H1 (cell line): ENCODE results near the gene DCHS1. TPM values are rescaled to one million over a fixed set of nuclear protein-coding genes. Genes with fewer than 3 reads are reported as not detected.

ENCODE experiments used
- CTCF ChIA-PET: fragments of 300-600 bp; sonication (Branson Sonifier 250); formaldehyde crosslinking; loops from one replicate; lab custom pipeline; 2021; ENCODE audit not compliant: partially characterized antibody; lab: Charles Lee
- POLR2A ChIA-PET: fragments of 300-600 bp; sonication (Branson Sonifier 250); formaldehyde crosslinking; loops from one replicate; lab custom pipeline; 2021; ENCODE audit warnings: inconsistent platforms; ENCODE audit not compliant: partially characterized antibody; lab: Charles Lee
- DNase-seq, 2 experiments: peaks; one replicate each; pipeline versions ENCODE4 v3.0.0 to v3.0.0-alpha.2; 2010 to 2022; ENCODE audit warnings: low spot score in 2 of 2, low read depth in 1 of 2, mixed read lengths in 1 of 2
- FAIRE-seq: peaks from 2 replicates; lab custom pipeline; 2011; peaks lifted over from hg19 to GRCh38; lab: Jason Lieb, UNC
- H2AFZ ChIP-seq: 2 replicates; pipeline ENCODE4 v1.8.1; 2012; ENCODE audit warnings: low read length, inconsistent platforms
- H2AK5ac ChIP-seq: 2 replicates; pipeline ENCODE4 v1.6.1; 2013; ENCODE audit warnings: low read depth, low read length
- H2BK120ac ChIP-seq: replicated peaks from 2 replicates; pipeline ENCODE3; 2013; ENCODE audit warnings: low read depth, low read length, inconsistent platforms
- H2BK12ac ChIP-seq: 2 replicates; pipeline ENCODE4 v1.6.1; 2013; ENCODE audit warnings: low read depth, low read length
- H2BK15ac ChIP-seq: 2 replicates; pipeline ENCODE4 v1.6.1; 2013; ENCODE audit warnings: low read length
- H2BK20ac ChIP-seq: 2 replicates; pipeline ENCODE4 v1.6.1; 2013; ENCODE audit warnings: low read length
- H2BK5ac ChIP-seq: 2 replicates; pipeline ENCODE4 v1.6.1; 2013; ENCODE audit warnings: low read depth, low read length
- H3K14ac ChIP-seq: 2 replicates; pipeline ENCODE4 v1.6.1; 2013; ENCODE audit warnings: inconsistent platforms; ENCODE audit not compliant: insufficient read length
- H3K18ac ChIP-seq: 2 replicates; pipeline ENCODE4 v1.6.1; 2013; ENCODE audit warnings: low read length; ENCODE audit errors: extremely low read depth
- H3K23ac ChIP-seq: 2 replicates; pipeline ENCODE4 v1.6.1; 2013; ENCODE audit warnings: inconsistent platforms; ENCODE audit not compliant: insufficient read length
- H3K23me2 ChIP-seq: 2 replicates; pipeline ENCODE4 v1.6.1; 2013; ENCODE audit warnings: low read depth, low read length
- H3K27ac ChIP-seq: 2 replicates; pipeline ENCODE4 v1.6.1; 2011; ENCODE audit warnings: low read depth, low read length, inconsistent platforms
- H3K27me3 ChIP-seq, 4 experiments: replicated peaks in 1 of 4; 1 replicate in 1 of 4; 2 replicates in 3 of 4; pipeline versions ENCODE4 v1.6.1 to v1.8.1; 2011 to 2013; ENCODE audit warnings: low read length in 3 of 4, mild to moderate bottlenecking in 3 of 4, inconsistent platforms in 2 of 4, mixed read lengths in 2 of 4, moderate library complexity in 1 of 4; ENCODE audit not compliant: control insufficient read depth in 3 of 4, insufficient read depth in 3 of 4; ENCODE audit errors: extremely low read depth in 1 of 4
- H3K36me3 ChIP-seq, 4 experiments: 2 replicates each; pipeline versions ENCODE4 v1.6.1 to v1.8.1; 2011 to 2013; ENCODE audit warnings: mild to moderate bottlenecking in 4 of 4, low read length in 3 of 4, moderate library complexity in 2 of 4, control low read depth in 1 of 4, inconsistent platforms in 1 of 4; ENCODE audit not compliant: insufficient read depth in 4 of 4, control insufficient read depth in 2 of 4
- H3K4ac ChIP-seq: replicated peaks from 2 replicates; pipeline ENCODE3; 2013; ENCODE audit warnings: low read length, low read depth, mixed read lengths, inconsistent platforms; ENCODE audit not compliant: insufficient read length
- H3K4me1 ChIP-seq, 4 experiments: replicated peaks in 1 of 4; 1 replicate in 1 of 4; 2 replicates in 3 of 4; pipeline versions ENCODE4 v1.6.1 to v1.8.1; 2011 to 2013; ENCODE audit warnings: low read length in 3 of 4, inconsistent platforms in 2 of 4, mixed read lengths in 1 of 4; ENCODE audit not compliant: insufficient read depth in 4 of 4, control insufficient read depth in 3 of 4
- H3K4me2 ChIP-seq, 2 experiments: 2 replicates each; pipeline versions ENCODE4 v1.6.1 to v1.8.1; 2011 to 2013; ENCODE audit warnings: low read depth in 2 of 2, low read length in 2 of 2, control low read depth in 1 of 2, inconsistent platforms in 1 of 2, mild to moderate bottlenecking in 1 of 2; ENCODE audit not compliant: insufficient read depth in 1 of 2
- H3K4me3 ChIP-seq, 4 experiments: fragments of 200-600, 300-600 bp in 1 of 4; sonication (generic), shearing (Covaris generic), sonication (Bioruptor Twin) in 1 of 4; 2 replicates each; pipeline versions ENCODE4 v1.5.1 to v1.8.1; 2011 to 2016; ENCODE audit warnings: low read length in 4 of 4, low read depth in 3 of 4, control low read depth in 2 of 4, inconsistent platforms in 2 of 4, mild to moderate bottlenecking in 2 of 4, mixed read lengths in 1 of 4, moderate library complexity in 1 of 4; ENCODE audit not compliant: insufficient read depth in 2 of 4; ENCODE audit errors: extremely low read depth in 1 of 4
- H3K56ac ChIP-seq: replicated peaks from 2 replicates; pipeline ENCODE3; 2013; ENCODE audit warnings: low read depth, mild to moderate bottlenecking, mixed read lengths, low read length, inconsistent platforms; ENCODE audit not compliant: insufficient read length
- H3K79me1 ChIP-seq: 2 replicates; pipeline ENCODE4 v1.6.1; 2013; ENCODE audit warnings: low read depth, low read length, control low read depth
- H3K79me2 ChIP-seq, 2 experiments: 2 replicates each; pipeline versions ENCODE4 v1.6.1 to v1.8.1; 2012 to 2013; ENCODE audit warnings: low read length in 2 of 2, mild to moderate bottlenecking in 2 of 2, inconsistent platforms in 1 of 2; ENCODE audit not compliant: insufficient read depth in 2 of 2, control insufficient read depth in 1 of 2
- H3K9ac ChIP-seq, 4 experiments: replicated peaks in 1 of 4; 1 replicate in 1 of 4; 2 replicates in 3 of 4; pipeline versions ENCODE4 v1.6.1 to v1.8.1; 2011 to 2013; ENCODE audit warnings: low read depth in 3 of 4, low read length in 3 of 4, control low read depth in 2 of 4, mild to moderate bottlenecking in 2 of 4, moderate library complexity in 2 of 4, inconsistent platforms in 1 of 4; ENCODE audit errors: extremely low read depth in 1 of 4
- H3K9me3 ChIP-seq, 2 experiments: 2 replicates each; pipeline versions ENCODE4 v1.6.1 to v1.8.1; 2012 to 2013; ENCODE audit warnings: mild to moderate bottlenecking in 2 of 2, moderate library complexity in 2 of 2, control low read depth in 1 of 2, inconsistent platforms in 1 of 2, low read depth in 1 of 2, low read length in 1 of 2, mixed read lengths in 1 of 2; ENCODE audit not compliant: insufficient read depth in 2 of 2
- H4K20me1 ChIP-seq, 2 experiments: replicated peaks in 1 of 2; 2 replicates each; pipeline versions ENCODE3 to v1.8.1; 2011 to 2013; ENCODE audit warnings: inconsistent platforms in 2 of 2, low read length in 2 of 2, mild to moderate bottlenecking in 1 of 2; ENCODE audit not compliant: insufficient read depth in 2 of 2, control insufficient read depth in 1 of 2
- H4K5ac ChIP-seq: 2 replicates; pipeline ENCODE4 v1.6.1; 2013; ENCODE audit warnings: low read length, low read depth, mixed read lengths, inconsistent platforms; ENCODE audit not compliant: insufficient read length
- H4K8ac ChIP-seq: 2 replicates; pipeline ENCODE4 v1.8.0; 2013; ENCODE audit warnings: mild to moderate bottlenecking, moderate library complexity, low read length, inconsistent platforms; ENCODE audit not compliant: insufficient read depth; ENCODE audit errors: extremely low read depth
- H4K91ac ChIP-seq: replicated peaks from 2 replicates; pipeline ENCODE3; 2013; ENCODE audit warnings: low read length, mixed read lengths, inconsistent platforms; ENCODE audit not compliant: insufficient read length
- CEBPB ChIP-seq: IDR thresholded peaks from 2 replicates; pipeline ENCODE4 v1.6.1; 2012; ENCODE audit warnings: low read depth, low read length
- CREB1 ChIP-seq: IDR thresholded peaks from 2 replicates; pipeline ENCODE4 v1.6.1; 2012; ENCODE audit warnings: inconsistent platforms
- EZH2 ChIP-seq: fragments of 200-600 bp; sonication (generic); IDR thresholded peaks from 2 replicates; pipeline ENCODE4 v1.7.1; 2012; ENCODE audit warnings: low read depth, mild to moderate bottlenecking, moderate library complexity, low read length, inconsistent platforms; ENCODE audit not compliant: severe bottlenecking
- GTF2F1 ChIP-seq: IDR thresholded peaks from 2 replicates; pipeline ENCODE4 v1.6.1; 2012; ENCODE audit warnings: low read depth, low read length, improper control_type of control experiment, borderline replicate concordance
- JUN ChIP-seq: IDR thresholded peaks from 2 replicates; pipeline ENCODE4 v1.6.1; 2011; ENCODE audit warnings: low read depth, mild to moderate bottlenecking, improper control_type of control experiment, low read length
- JUND ChIP-seq: IDR thresholded peaks from 2 replicates; pipeline ENCODE4 v1.6.1; 2011; ENCODE audit warnings: mild to moderate bottlenecking, improper control_type of control experiment, low read length
- KDM4A ChIP-seq: IDR thresholded peaks from one replicate; pipeline ENCODE4 v1.7.1; 2012; ENCODE audit warnings: low read depth, mild to moderate bottlenecking, moderate library complexity, low read length, inconsistent platforms; ENCODE audit not compliant: severe bottlenecking
- NANOG ChIP-seq: IDR thresholded peaks from 2 replicates; pipeline ENCODE4 v1.6.1; 2011; ENCODE audit warnings: low read length, low read depth, mild to moderate bottlenecking, inconsistent platforms; ENCODE audit not compliant: insufficient read depth, poor library complexity, severe bottlenecking
- SUZ12 ChIP-seq: fragments of 200-600 bp; sonication (generic); IDR thresholded peaks from 2 replicates; pipeline ENCODE4 v1.6.1; 2012; ENCODE audit warnings: mild to moderate bottlenecking, inconsistent platforms, low read length, moderate library complexity, mixed read lengths
- TCF12 ChIP-seq: IDR thresholded peaks from 2 replicates; pipeline ENCODE4 v1.6.1; 2011; ENCODE audit warnings: low read depth, mild to moderate bottlenecking, low read length
- YY1 ChIP-seq: IDR thresholded peaks from 2 replicates; pipeline ENCODE4 v1.6.1; 2011; ENCODE audit warnings: low read depth, mild to moderate bottlenecking, low read length
- WGBS, 2 experiments: shearing (Covaris generic) in 1 of 2; methylation state at CpG; one replicate each; pipeline versions ENCODE4 v1.1.6 to v1.1.7; 2013 to 2015; ENCODE audit warnings: low lambda C conversion rate in 2 of 2, mixed read lengths in 2 of 2, inconsistent platforms in 1 of 2, low coverage in 1 of 2, missing lambda C conversion rate in 1 of 2; ENCODE audit not compliant: insufficient replicate concordance in 2 of 2, insufficient coverage in 1 of 2, insufficient read length in 1 of 2; ENCODE audit errors: extremely low coverage in 1 of 2, missing lambda C conversion rate in 1 of 2; 5-methylcytosine and 5-hydroxymethylcytosine counted together
- polyA plus RNA-seq, 7 experiments: library from polyadenylated mRNA; depleted of rRNA in 3 of 7; stranded (reverse) in 5 of 7; unstranded in 2 of 7; fragments of >200 nt in 5 of 7; fragments of 200-250 nt in 2 of 7; gene quantifications; 1 replicate in 5 of 7; 2 replicates in 1 of 7; 4 replicates in 1 of 7; pipeline versions ENCODE4 v1.2.1 to v1.2.3, GENCODE V29; 2011 to 2013; ENCODE audit warnings: missing spikeins in 2 of 7, mixed read lengths in 2 of 7
- total RNA-seq: library from RNA; stranded (reverse); fragmentation: NEBNext Ultra II Directional; extraction: Animal tissue kit (Norgen Biotek cat#: 25700); gene quantifications from 2 replicates; pipeline ENCODE4 v1.2.1, GENCODE V29; 2021

The DCHS1 gene
- total and polyA plus RNA-seq, 2 of the 8 experiments (the other 6 are each of a cell fraction or from before 2014, with no cell fraction given): 8.2 to 10.5 TPM

DNA sequence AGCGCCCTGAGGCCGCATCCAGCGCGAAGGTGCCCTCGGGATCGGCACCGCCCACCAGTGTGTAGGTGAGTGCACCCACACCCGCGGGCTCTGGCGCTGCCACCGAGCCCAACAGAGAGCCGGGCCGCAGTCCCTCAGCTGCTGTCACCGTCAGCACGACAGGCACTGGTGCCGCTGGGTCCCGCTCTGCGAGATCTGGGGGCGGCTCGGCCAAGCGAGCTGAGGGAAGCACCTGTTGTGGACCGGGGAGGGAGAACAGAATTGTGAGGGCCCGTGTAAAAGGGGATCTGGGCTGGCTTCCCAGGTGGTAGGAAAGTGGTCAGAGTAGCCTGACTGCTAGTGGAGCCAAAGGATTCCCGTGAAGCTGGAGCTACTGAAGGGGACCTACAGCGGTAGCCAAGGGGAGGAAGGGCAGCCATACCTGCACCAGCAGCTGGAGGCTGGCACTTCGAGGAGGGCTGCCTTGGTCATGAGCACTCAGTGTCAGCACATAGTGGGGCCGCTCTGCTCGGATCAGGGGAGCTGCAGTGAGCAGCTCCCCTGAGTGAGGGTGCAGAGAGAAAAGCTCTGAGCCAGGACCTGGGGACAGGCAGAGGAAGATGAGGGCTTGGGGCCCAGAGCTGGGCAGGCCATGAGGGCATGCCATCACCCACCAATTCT, 24.8 kb downstream of the DCHS1 start:
- Histone ChIP-seq H3K9ac (no peak overlapping the region; a peak in 1 of 7 replicates), H3K14ac (no peak overlapping the region), H3K27me3 (peaks cover 13 to 43% (median 34%) of the 10 kb centered on the region in 4 experiments), H3K4ac (no peak overlapping the region), H2BK120ac (no peak overlapping the region), H3K18ac (no peak overlapping the region), H3K56ac (no peak overlapping the region), H3K23me2 (peaks cover 12% of the 10 kb centered on the region), H2BK20ac (no peak overlapping the region), H4K5ac (no peak overlapping the region), H3K23ac (no peak overlapping the region), H3K27ac (no peak overlapping the region), H2AK5ac (no peak overlapping the region), H3K79me2 (no peaks in the 10 kb centered on the region), H2BK5ac (no peak overlapping the region), H2AFZ (no peak overlapping the region), H3K9me3 (no peaks in the 10 kb centered on the region), H3K4me1 (peaks cover 0 to 6% (median 2%) of the 10 kb centered on the region in 4 experiments; a peak in 3 of 7 replicates), H4K20me1 (peaks cover 5 to 10% of the 10 kb centered on the region in 2 experiments), H2BK12ac (no peak overlapping the region), H3K4me3 (peak overlapping the region; percentile 31 to 60 (median 40)), H3K79me1 (no peaks in the 10 kb centered on the region; the same call in 1 of the 2 replicates), H4K91ac (no peak overlapping the region), H2BK15ac (no peak overlapping the region), H3K4me2 (peak overlapping the region; percentile 57 to 82), H3K36me3 (peaks cover 0 to 3% (median 0%) of the 10 kb centered on the region in 4 experiments; a peak in 2 of 8 replicates), H4K8ac (0 out of 2 replicates have a peak overlapping the region, but pooled peaks have one; percentile 62)
- ChIA-PET POLR2A (interaction anchor here (0.7 to 2.3 kb wide), 12 partner anchors 9 to 157 kb away, joined by 3 to 17 read pairs (median 4); partner anchors contain the start of genes MRPL17, TAF10, TPP1 and TRIM3), CTCF (interaction anchor here (0.6 to 4.6 kb wide), 11 partner anchors 9 to 1739 kb away, joined by 3 to 23 read pairs (median 4); partner anchors contain the start of gene TAF10)
- FAIRE-seq (no peak), DNase-seq (peak in 1 of 2 experiments; percentile 72)
- 17% methylated on average over 28 of the region's 28 CpGs; no CpG with 5 or more reads in 1 of the 2 experiments for WGBS, 2 experiments
- TF ChIP-seq EZH2 (peak; percentile 41), TCF12 (no peak), YY1 (no peak), KDM4A (peak; percentile 45), JUN (no peak), CEBPB (no peak), SUZ12 (peak; percentile 50), GTF2F1 (no peak), CREB1 (no peak), NANOG (no peak), JUND (no peak)
